ENCODE data around the gene TTLL12. TPM values are rescaled to one million over a fixed set of nuclear protein-coding genes. Genes with fewer than 3 reads are reported as not detected.

TTLL12 gene
- total RNA-seq, 4 donors from 2014 or later = 38.5 to 50.4 (median 41.9) TPM

DNA sequence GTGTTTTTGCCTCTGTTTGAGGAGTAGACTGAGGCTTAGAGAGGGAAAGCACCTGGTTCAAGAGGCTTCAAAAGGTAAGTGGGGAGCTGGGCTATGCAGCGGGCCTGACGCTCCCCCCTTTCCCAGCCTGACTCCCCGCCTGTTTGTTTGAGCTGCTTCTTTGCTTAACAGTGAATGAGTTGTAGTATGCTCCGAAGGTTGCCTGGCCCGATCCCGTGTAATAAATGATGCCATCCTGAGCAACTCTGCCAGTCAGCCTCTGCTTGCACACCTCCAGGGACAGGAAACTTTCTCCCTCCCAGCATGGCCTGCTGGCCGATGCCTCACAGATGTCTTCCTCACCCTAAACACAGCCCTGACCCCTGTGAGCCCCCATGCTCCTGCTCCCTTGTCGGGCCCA lies 45.5 kb upstream of the TTLL12 start:
- TF ChIP-seq EP300 (IDR thresholded peaks at IDR 0.05) = no peak
- TF ChIP-seq POLR2A (IDR thresholded peaks at IDR 0.05) = no peak
- TF ChIP-seq CTCF (IDR thresholded peaks at IDR 0.05) = no peak
- H3K4me1 ChIP-seq = peaks cover 0 to 5% (median 0%) of the 10 kb centered on the region in 4 donors
- no peaks in the 10 kb centered on the region for H3K9me3 ChIP-seq
- no peak overlapping the region for H3K27ac ChIP-seq
- WGBS, 2 donors = 77 to 86% methylated on average over 8 of the region's 8 CpGs
- no peak for DNase-seq (ENCODE audit: low spot score in 2 of 2)
- H3K4me3 ChIP-seq = no peak overlapping the region
- no peaks in the 10 kb centered on the region for H3K36me3 ChIP-seq
- peaks cover 0 to 7% of the 10 kb centered on the region in 2 donors for H3K27me3 ChIP-seq

DNA sequence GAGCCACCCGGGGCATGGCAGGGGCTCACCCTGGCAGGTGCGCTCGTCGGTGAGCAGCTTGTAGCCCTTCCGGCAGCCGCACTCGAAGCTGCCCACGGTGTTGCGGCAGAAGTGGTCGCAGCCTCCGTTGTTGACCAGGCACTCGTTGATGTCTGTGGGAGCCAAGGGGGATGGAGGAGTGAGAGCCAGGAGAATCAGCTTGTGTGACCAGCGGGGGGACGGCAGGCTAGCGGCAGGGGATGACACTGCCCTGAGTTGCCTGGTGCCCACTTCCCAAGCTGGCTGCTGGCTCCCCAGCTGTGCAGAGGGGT lies 44.7 kb upstream of the TTLL12 start:
- DNase-seq (ENCODE audit: low spot score in 2 of 2) = no peak
- no peaks in the 10 kb centered on the region for H3K9me3 ChIP-seq
- H3K27ac ChIP-seq = no peak overlapping the region
- H3K4me3 ChIP-seq = no peak overlapping the region
- H3K36me3 ChIP-seq = no peaks in the 10 kb centered on the region
- peaks cover 0 to 11% (median 0%) of the 10 kb centered on the region in 4 donors for H3K4me1 ChIP-seq
- 70 to 71% methylated on average over 11 to 15 of the region's 15 CpGs for WGBS, 2 donors
- H3K27me3 ChIP-seq = peaks cover 0 to 7% of the 10 kb centered on the region in 2 donors
- TF ChIP-seq EP300 (IDR thresholded peaks at IDR 0.05) (no peak), POLR2A (IDR thresholded peaks at IDR 0.05) (no peak), CTCF (IDR thresholded peaks at IDR 0.05) (no peak)

DNA sequence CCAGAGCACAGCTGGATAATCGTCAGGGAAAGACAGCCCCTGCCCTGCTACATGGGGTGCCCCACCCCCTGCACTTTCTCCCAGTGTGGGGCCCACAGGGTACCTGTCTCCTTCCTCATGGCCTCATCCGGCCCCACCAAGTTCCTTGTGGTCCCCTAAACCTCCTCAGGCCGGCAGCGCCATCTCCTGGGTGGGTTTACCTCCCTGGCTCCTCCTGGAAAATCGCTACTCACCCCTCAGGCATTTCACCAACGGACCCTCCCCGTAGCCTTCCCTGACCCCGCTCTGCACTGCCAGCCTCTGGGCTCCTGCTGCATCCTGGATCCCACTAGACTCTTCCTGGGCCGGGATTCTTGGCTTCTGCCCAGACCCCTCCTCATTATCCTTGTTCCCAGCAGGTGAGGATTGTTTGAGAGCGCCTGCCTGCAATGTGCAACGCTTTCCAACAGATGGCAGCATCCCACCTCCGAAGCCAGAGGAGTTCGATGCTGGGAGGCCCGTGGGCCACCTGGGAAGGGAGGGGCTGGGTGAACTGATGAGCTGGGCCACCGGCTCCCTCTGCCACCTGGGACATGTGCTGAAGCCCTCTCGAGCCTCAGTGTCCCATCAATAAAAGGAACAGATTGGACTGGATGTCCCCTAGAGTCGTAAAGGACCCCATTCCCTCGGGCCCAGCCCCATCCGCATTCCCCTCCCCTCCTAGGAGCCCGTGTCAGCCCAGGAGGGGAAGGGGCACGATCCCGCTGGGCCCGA lies 44.2 kb upstream of the TTLL12 start:
- WGBS, 2 donors = 21 to 26% methylated on average over 14 to 19 of the region's 23 CpGs
- Histone ChIP-seq H3K27me3 (peaks cover 0 to 7% of the 10 kb centered on the region in 2 donors), H3K36me3 (no peaks in the 10 kb centered on the region), H3K4me1 (peaks cover 0 to 16% (median 0%) of the 10 kb centered on the region in 4 donors), H3K9me3 (no peaks in the 10 kb centered on the region), H3K27ac (no peak overlapping the region), H3K4me3 (no peak overlapping the region)
- DNase-seq (ENCODE audit: low spot score in 2 of 2) = peak in 1 of 2 donors; percentile 43
- peak; percentile 81 to 91 (median 84) for TF ChIP-seq CTCF (IDR thresholded peaks at IDR 0.05)
- no peak for TF ChIP-seq POLR2A (IDR thresholded peaks at IDR 0.05)
- no peak for TF ChIP-seq EP300 (IDR thresholded peaks at IDR 0.05)

- H3K27ac ChIP-seq = no peak overlapping the region
- H3K4me3 ChIP-seq = no peak overlapping the region
- H3K4me1 ChIP-seq = peaks cover 0 to 17% (median 0%) of the 10 kb centered on the region in 4 donors
- DNase-seq (ENCODE audit: low spot score in 2 of 2) = no peak
- no peaks in the 10 kb centered on the region for H3K36me3 ChIP-seq
- H3K9me3 ChIP-seq = no peaks in the 10 kb centered on the region
- 66 to 91% methylated on average over 4 to 7 of the region's 9 CpGs for WGBS, 2 donors
- TF ChIP-seq CTCF (IDR thresholded peaks at IDR 0.05) (no peak), POLR2A (IDR thresholded peaks at IDR 0.05) (no peak), EP300 (IDR thresholded peaks at IDR 0.05) (no peak)
- peaks cover 0 to 7% of the 10 kb centered on the region in 2 donors for H3K27me3 ChIP-seq
Measured at GRCh38 chr22:43230571-43230970, 43.6 kb upstream of the TTLL12 start.

DNA sequence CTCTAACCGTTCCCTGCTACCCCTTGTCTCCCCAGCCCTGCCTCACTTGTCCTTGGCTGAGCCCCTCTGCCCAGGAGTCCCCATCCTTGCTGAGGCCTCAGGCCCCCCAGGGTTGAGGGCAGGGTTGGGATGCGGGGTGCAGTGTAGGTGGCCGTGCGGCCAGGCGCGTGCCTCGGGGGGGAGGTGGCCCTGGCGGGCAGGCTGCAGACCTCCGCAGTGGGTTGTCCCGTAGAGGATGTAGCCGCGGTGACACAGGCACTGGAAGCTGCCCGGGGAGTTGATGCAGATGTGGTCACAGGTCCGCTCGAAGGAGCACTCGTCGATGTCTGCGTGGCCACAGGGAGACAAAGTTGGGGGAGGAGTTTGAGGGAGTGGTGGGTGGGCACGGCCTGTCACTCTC lies 41.9 kb upstream of the TTLL12 start:
- 82 to 89% methylated on average over 19 of the region's 19 CpGs for WGBS, 2 donors
- no peak for DNase-seq (ENCODE audit: low spot score in 2 of 2)
- peaks cover 0 to 7% of the 10 kb centered on the region in 2 donors for H3K27me3 ChIP-seq
- TF ChIP-seq POLR2A (IDR thresholded peaks at IDR 0.05) (no peak), CTCF (IDR thresholded peaks at IDR 0.05) (no peak), EP300 (IDR thresholded peaks at IDR 0.05) (no peak)
- H3K4me1 ChIP-seq = peaks cover 0 to 17% (median 0%) of the 10 kb centered on the region in 4 donors
- H3K9me3 ChIP-seq = no peaks in the 10 kb centered on the region
- no peak overlapping the region for H3K27ac ChIP-seq
- H3K36me3 ChIP-seq = no peaks in the 10 kb centered on the region
- no peak overlapping the region for H3K4me3 ChIP-seq

Measured in tibial nerve (tissue), 4 donors.